SK-N-SH treated with all-trans-retinoic acid at 6 μM for 48 hours (cell line): Measurements from ENCODE around the gene POM121L2.

Experiments used
- ZFP3 ChIP-seq: fragments of 250-450 bp; sonication (Bioruptor Pico); IDR thresholded peaks from 2 replicates; pipeline ENCODE4 v1.5.0; 2020; ENCODE audit warnings: mild to moderate bottlenecking, moderate library complexity
- ZFP30 ChIP-seq: fragments of 450-650 bp; formaldehyde crosslinking; IDR thresholded peaks from 2 replicates; pipeline ENCODE4 v1.5.0; 2022; ENCODE audit warnings: mild to moderate bottlenecking, moderate library complexity
- ZNF8 ChIP-seq: fragments of 450-650 bp; formaldehyde crosslinking; IDR thresholded peaks from 2 replicates; pipeline ENCODE4 v1.5.0; 2020; ENCODE audit warnings: mild to moderate bottlenecking, moderate library complexity

DNA sequence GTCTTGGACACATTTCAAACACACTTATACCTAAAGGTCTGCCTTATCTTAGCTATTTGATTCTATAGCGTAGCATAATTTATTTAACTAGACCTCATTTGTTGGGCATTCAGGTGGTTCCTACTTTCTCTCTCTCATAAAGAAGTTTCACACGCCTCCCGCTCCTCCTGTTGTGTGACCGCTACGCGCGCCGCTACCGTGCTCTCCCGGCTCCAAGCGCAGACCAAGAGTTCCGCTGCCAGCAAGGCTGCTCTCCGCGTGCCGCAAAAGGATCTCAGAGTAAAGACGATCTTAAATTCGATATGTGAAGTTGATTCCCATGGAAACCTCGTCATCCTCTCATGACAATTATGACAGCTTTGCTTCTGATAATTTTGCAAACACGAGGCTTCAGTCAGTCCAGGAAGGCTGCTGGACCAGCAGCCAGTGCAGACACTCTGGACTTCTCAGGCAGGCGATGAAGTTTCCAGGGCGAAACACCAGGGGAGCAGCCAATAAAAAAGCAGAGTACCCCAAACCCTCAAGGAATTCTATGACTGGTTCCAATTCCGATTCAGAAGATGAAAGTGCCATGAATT lies 44.1 kb downstream of the POM121L2 start:
- TF ChIP-seq ZNF8 (CRISPR knock-in tag) (no peak), ZFP30 (CRISPR knock-in tag) (no peak), ZFP3 (CRISPR knock-in tag) (no peak)
